Activated B cell treated with CpG ODN at 0.5 μM for 24 hours (primary cell): Measurements from ENCODE around the gene STUM. TPM values are rescaled to one million over a fixed set of nuclear protein-coding genes. Genes with fewer than 3 reads are reported as not detected.

Experiments used
- ATAC-seq: fragments of 200-7000 bp; cut with Tn5 transposase; one replicate; pipeline ENCODE4 v1.10.0; 2021; ENCODE audit warnings: low read depth, mild to moderate bottlenecking, moderate library complexity
- CTCF ChIA-PET: fragments of 350-600 bp; sonication (Branson Sonifier 250); formaldehyde crosslinking; loops from one replicate; lab custom pipeline; 2021; ENCODE audit warnings: antibody characterized with exemption; lab: Charles Lee
- POLR2A ChIA-PET: fragments of 350-600 bp; sonication (Branson Sonifier 250); formaldehyde crosslinking; loops from one replicate; lab custom pipeline; 2021; ENCODE audit warnings: antibody characterized with exemption; lab: Charles Lee
- DNase-seq: peaks from one replicate; pipeline ENCODE4 v3.0.0; 2022
- H3K27ac Mint-ChIP-seq: one replicate; pipeline ENCODE4 v1.8.0; 2020; ENCODE audit warnings: mixed read lengths
- H3K27me3 Mint-ChIP-seq: one replicate; pipeline ENCODE4 v1.8.0; 2021; ENCODE audit warnings: mixed read lengths
- H3K36me3 Mint-ChIP-seq: one replicate; pipeline ENCODE4 v1.8.0; 2021; ENCODE audit warnings: low read depth, mixed read lengths
- H3K4me1 Mint-ChIP-seq: one replicate; pipeline ENCODE4 v1.8.0; 2021; ENCODE audit warnings: mixed read lengths
- H3K4me3 Mint-ChIP-seq: one replicate; pipeline ENCODE4 v1.8.0; 2020; ENCODE audit warnings: mild to moderate bottlenecking, mixed read lengths
- H3K9me3 Mint-ChIP-seq: one replicate; pipeline ENCODE4 v1.8.0; 2020; ENCODE audit warnings: mixed read lengths
- intact Hi-C: fragments of 100-400 bp; cut with micrococcal nuclease; formaldehyde crosslinking; loops from one replicate; pipeline ENCODE4 v1.15.1; 2024
- total RNA-seq: library from RNA; stranded (reverse); gene quantifications from 2 replicates; pipeline ENCODE4 v1.2.3, GENCODE V29; 2022
- TF ChIP-seq, protein P1 (sequence below): fragments of 200-600 bp; IDR thresholded peaks from one replicate; pipeline ENCODE4 v1.8.0; 2022; ENCODE audit warnings: antibody characterized with exemption, mild to moderate bottlenecking

Gene STUM
- total RNA-seq, 1 donor from 2014 or later, result 0.33 TPM

DNA sequence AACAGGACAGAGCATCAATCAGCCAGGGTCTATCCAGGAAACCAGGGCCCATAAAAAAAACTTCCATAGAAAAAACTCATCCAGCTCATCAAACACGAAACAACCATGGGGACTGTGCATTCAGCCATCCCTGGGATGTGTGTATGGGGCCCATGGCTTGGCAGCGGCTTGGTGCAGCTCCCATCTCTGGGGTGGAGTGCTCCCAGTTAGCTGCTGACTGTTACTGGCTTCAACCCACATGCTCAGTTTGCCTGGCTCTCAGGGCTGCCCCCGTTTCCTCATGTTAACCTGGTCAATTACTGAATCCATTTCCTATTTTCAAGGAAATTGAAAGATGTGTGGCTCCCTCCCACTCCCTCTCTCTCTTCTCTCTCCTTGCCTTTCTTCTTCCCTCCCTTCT lies 37.3 kb upstream of the STUM start:
- Mint-ChIP-seq H3K27me3 (peaks cover 19% of the 10 kb centered on the region), H3K4me1 (peaks cover 2% of the 10 kb centered on the region), H3K27ac (no peak overlapping the region), H3K36me3 (no peaks in the 10 kb centered on the region), H3K9me3 (no peaks in the 10 kb centered on the region), H3K4me3 (no peak overlapping the region)
- intact Hi-C loops, result no loop called here
- ChIA-PET CTCF (no interaction called here), POLR2A (no interaction called here)
- no peak for DNase-seq
- no peak for ATAC-seq
- TF ChIP-seq, protein P1, sequence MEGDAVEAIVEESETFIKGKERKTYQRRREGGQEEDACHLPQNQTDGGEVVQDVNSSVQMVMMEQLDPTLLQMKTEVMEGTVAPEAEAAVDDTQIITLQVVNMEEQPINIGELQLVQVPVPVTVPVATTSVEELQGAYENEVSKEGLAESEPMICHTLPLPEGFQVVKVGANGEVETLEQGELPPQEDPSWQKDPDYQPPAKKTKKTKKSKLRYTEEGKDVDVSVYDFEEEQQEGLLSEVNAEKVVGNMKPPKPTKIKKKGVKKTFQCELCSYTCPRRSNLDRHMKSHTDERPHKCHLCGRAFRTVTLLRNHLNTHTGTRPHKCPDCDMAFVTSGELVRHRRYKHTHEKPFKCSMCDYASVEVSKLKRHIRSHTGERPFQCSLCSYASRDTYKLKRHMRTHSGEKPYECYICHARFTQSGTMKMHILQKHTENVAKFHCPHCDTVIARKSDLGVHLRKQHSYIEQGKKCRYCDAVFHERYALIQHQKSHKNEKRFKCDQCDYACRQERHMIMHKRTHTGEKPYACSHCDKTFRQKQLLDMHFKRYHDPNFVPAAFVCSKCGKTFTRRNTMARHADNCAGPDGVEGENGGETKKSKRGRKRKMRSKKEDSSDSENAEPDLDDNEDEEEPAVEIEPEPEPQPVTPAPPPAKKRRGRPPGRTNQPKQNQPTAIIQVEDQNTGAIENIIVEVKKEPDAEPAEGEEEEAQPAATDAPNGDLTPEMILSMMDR, result no peak

DNA sequence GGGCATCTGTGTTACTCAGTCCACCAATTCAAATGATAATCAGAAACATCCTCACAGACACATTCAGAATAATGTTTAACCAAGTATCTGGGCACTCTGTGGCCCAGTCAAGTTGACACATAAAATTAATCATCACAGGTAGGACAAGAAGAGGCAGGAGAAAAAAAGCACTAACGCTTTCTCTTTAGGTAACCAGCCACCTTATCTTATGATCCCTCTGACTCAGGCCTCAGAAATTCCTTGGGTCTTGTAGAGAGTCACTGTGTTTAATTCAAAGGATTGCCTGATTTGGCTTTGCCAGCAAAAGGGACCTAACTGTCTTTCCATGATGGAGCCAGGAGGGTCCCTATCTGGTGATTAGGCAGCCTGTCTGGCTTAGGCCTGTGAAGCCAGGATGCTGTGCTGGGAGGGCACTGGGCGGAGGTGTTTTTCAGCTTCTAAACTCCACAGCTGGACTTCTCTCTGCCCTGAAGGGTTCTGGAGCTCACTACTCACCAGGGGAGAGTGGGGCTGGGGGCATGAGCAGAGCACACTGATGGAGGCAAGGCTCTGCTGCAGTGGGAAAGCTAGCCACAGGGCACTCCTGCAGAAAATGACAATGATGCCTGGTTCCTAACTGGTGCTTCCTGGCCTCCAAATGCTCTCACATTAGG lies 36.4 kb upstream of the STUM start:
- ChIA-PET POLR2A (no interaction called here), CTCF (no interaction called here)
- intact Hi-C loops, result no loop called here
- H3K9me3 Mint-ChIP-seq, result no peaks in the 10 kb centered on the region
- no peaks in the 10 kb centered on the region for H3K36me3 Mint-ChIP-seq
- TF ChIP-seq, protein P1, result no peak
- ATAC-seq (no peak), DNase-seq (no peak)
- H3K4me3 Mint-ChIP-seq, result no peak overlapping the region
- no peak overlapping the region for H3K27ac Mint-ChIP-seq
- H3K4me1 Mint-ChIP-seq, result peaks cover 2% of the 10 kb centered on the region
- peaks cover 12% of the 10 kb centered on the region for H3K27me3 Mint-ChIP-seq

DNA sequence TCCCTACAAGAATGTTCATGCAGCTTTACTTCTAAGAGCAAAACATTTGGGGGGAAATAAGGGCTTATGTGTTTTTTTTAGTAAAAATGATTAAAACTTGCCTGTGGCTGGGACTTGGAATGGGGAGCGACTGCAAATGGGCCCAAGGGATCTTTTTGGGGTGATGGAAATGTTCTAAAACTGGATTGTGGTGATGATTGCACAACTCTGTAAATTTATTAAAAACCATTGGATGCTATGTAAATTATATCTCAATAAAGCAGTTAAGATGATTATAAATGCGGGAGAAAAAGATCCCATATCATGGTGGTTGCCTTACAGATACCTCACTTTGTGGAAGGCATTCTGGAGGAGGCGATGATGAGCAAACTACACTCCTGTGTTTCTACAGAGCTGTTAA lies 30.2 kb upstream of the STUM start:
- intact Hi-C loops, result no loop called here
- no peak overlapping the region for H3K4me3 Mint-ChIP-seq

DNA sequence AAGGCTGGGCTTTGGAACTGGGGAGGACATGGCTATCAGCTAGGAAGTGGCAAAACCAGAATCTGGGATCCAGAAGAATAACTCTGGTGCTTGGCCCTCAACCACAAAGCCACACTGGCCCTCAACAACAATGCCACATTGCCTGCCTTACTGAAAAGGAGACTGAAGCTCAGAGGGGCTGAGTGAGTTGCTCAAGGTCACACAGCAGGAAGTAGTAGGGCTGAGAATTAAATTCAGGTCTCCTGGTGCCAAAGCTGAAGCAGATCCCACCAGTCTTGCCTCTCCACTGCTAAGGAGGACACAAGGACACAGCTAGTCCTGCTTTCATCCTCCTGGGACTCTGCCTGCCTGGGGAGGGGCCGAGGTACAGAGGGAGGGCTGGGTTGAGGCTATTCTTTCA lies 29.4 kb upstream of the STUM start:
- no peaks in the 10 kb centered on the region for H3K36me3 Mint-ChIP-seq
- DNase-seq, result no peak
- H3K9me3 Mint-ChIP-seq, result peaks cover under 1% of the 10 kb centered on the region
- POLR2A ChIA-PET, result no interaction called here
- no peak for ATAC-seq
- TF ChIP-seq, protein P1, result no peak
- H3K4me3 Mint-ChIP-seq, result no peak overlapping the region
- no peak overlapping the region for H3K27ac Mint-ChIP-seq
- no peaks in the 10 kb centered on the region for H3K27me3 Mint-ChIP-seq
- CTCF ChIA-PET, result no interaction called here
- intact Hi-C loops, result no loop called here
- peaks cover 2% of the 10 kb centered on the region for H3K4me1 Mint-ChIP-seq

More for the DNA sequence above, 30.2 kb upstream of the STUM start:
- TF ChIP-seq, protein P1, result no peak
- Mint-ChIP-seq H3K9me3 (no peaks in the 10 kb centered on the region), H3K27ac (no peak overlapping the region), H3K4me1 (peaks cover 2% of the 10 kb centered on the region), H3K27me3 (no peaks in the 10 kb centered on the region), H3K36me3 (no peaks in the 10 kb centered on the region)
- DNase-seq (no peak), ATAC-seq (no peak)
- CTCF ChIA-PET, result no interaction called here
- POLR2A ChIA-PET, result no interaction called here

DNA sequence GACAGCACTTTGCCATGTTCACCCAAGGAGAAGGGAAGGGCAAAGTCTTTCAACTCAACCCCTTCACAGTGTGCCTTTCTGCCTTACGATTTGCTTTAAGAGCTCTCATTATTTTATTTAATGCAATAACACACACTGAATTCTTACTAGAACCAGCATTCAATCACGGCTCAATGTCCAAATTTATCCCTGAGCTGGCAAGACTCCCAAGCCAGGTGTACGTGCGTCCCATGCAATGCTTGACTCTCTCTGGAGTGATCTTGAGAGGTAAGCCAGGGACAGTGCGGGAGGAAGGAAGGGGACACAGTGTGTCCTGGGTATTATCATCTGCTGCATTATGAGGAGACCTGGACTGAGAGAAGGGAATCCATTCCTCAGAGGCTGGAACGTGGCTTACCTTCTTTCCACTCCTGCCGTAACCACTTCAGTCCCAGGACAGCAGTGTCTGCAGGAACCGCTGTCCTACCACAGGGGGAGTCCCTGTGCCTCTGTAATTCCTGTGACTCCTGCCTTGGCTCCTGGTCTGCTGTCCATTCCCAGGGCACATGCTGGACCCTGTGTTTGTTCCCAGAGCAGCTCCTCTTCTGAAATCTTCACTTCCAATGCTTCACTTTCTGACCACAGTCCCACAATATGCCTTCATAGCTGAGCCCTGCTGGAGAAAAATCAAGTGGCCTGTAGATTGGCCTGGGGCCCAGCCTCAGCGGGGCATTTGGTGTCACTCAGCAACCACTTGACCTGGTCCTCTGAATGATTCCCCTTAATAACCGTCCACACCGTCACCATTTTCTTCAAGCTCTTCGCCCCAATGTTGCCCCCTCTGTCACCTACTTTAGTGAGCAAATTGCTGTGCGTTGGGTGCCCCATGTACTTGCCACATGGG lies 28.6 kb upstream of the STUM start:
- intact Hi-C loops, result no loop called here

More for the DNA sequence above, 28.6 kb upstream of the STUM start:
- ChIA-PET POLR2A (no interaction called here), CTCF (no interaction called here)
- Mint-ChIP-seq H3K27ac (no peak overlapping the region), H3K9me3 (peaks cover 6% of the 10 kb centered on the region), H3K27me3 (peaks cover 4% of the 10 kb centered on the region), H3K36me3 (no peaks in the 10 kb centered on the region), H3K4me3 (no peak overlapping the region), H3K4me1 (peaks cover 2% of the 10 kb centered on the region)
- DNase-seq (no peak), ATAC-seq (no peak)
- TF ChIP-seq, protein P1, result no peak
